Adipose tissue (tissue), 3 donors: ENCODE results near the gene TCEAL4. TPM values are rescaled to one million over a fixed set of nuclear protein-coding genes. Genes with fewer than 3 reads are reported as not detected.

ENCODE experiments used
- H3K27ac ChIP-seq: one replicate; pipeline ENCODE4 v1.5.1; 2013; ENCODE audit warnings: low read depth, low read length
- WGBS, 3 donors: extraction: QIAGEN DNeasy Blood & Tissue Kit; methylation state at CpG; one replicate each; pipeline ENCODE4 v1.1.7; 2013; 5-methylcytosine and 5-hydroxymethylcytosine counted together
- polyA plus RNA-seq, 3 donors: library from polyadenylated mRNA; stranded (reverse); fragments of 200-250 nt; gene quantifications; one replicate each; pipeline ENCODE4 v1.2.3, GENCODE V29; 2013
- donor health status: healthy with polysubstance abuse.
- donor health status: Bipolar disorder and iron deficiency.
- donor health status: healthy.

TCEAL4 gene
- polyA plus RNA-seq, 3 donors: 48.9 to 464 (median 89.0) TPM

DNA sequence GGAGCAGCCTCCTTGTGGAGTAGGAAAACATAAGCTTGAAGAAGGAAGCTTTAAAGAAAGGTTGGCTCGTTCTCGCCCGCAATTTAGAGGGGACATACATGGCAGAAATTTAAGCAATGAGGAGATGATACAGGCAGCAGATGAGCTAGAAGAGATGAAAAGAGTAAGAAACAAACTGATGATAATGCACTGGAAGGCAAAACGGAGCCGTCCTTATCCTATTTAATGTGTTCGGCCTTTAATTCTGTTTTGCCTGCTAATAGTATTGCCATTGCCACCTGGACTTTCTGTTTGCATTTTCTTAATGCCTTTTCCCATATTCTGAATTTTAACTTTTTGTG lies 44.8 kb downstream of the TCEAL4 start:
- H3K27ac ChIP-seq: peak overlapping the region; percentile 38
- WGBS, 3 donors: 9 to 44% (median 18%) methylated on average over 6 of the region's 6 CpGs

DNA sequence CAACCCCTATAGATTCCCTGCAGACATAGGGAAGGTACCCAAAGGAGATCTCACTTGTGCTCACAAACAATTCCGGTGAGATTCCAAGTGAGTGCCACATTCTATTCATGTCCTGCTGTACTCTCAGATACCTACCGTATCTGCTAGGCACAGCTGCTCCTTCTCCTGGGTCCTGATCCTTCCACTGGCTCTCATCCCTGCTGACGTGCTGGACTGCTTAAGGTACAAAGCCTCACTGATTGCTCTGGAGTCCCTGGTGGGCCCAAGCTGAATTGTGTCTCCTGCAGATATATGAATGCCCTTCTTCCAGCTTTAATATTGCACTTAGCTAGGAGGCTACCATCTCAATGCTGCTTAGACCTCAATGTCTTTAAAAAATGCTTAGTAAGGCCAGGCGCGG lies 45.8 kb downstream of the TCEAL4 start:
- no peak overlapping the region for H3K27ac ChIP-seq
- 79 to 94% (median 92%) methylated on average over 5 of the region's 5 CpGs for WGBS, 3 donors

DNA sequence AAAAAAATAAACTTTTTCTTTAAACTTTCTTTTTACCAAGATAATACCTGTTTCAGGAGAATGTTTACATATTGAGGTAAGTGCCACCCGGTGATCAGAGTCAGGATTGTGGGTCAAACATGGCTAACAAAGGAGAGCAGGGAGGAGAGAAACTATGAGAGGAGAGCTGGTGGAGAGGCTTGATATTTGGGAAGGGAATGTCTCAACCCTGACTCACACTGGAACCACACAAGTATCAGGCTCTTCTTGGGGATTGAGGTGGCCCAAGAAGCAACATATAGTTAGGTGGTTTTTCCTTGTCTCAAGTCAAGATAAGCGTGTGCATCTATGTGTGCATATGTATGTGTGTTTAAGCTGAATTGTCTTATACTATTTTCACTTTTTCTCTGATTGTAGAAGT lies 50.1 kb downstream of the TCEAL4 start:
- no peak overlapping the region for H3K27ac ChIP-seq
- 62 to 85% (median 75%) methylated on average over 2 of the region's 2 CpGs for WGBS, 3 donors

Other genes with a start within 250 kb of the TCEAL4 start
- 100 to 1,000 TPM in 1 of 3 donors, 10 to 100 TPM in 2; 29.8 to 205 (median 66.2) TPM for gene TCEAL9, start 229.0 kb upstream of the TCEAL4 start, polyA plus RNA-seq
- 100 to 1,000 TPM in 1 of 3 donors, 10 to 100 TPM in 2; 46.8 to 174 (median 89.2) TPM for gene BEX3, start 209.0 kb upstream of the TCEAL4 start, polyA plus RNA-seq
- gene RAB40A, start 66.0 kb upstream of the TCEAL4 start, polyA plus RNA-seq: under 1 TPM in 2 of 3 donors, not detected in 1; 0.06 to 0.08 TPM
- gene TCEAL3, start 22.4 kb downstream of the TCEAL4 start, polyA plus RNA-seq: 100 to 1,000 TPM in 1 of 3 donors, 10 to 100 TPM in 2; 18.5 to 104 (median 18.8) TPM
- gene TCEAL1, start 43.5 kb downstream of the TCEAL4 start, polyA plus RNA-seq: 10 to 100 TPM; 13.6 to 70.2 (median 20.8) TPM
- 100 to 1,000 TPM; 141 to 304 (median 184) TPM for gene MORF4L2, start 101.2 kb downstream of the TCEAL4 start, polyA plus RNA-seq
- gene TMEM31, start 125.4 kb downstream of the TCEAL4 start, polyA plus RNA-seq: not detected
- gene PLP1, start 191.3 kb downstream of the TCEAL4 start, polyA plus RNA-seq: 1 to 10 TPM; 1.4 to 3.0 (median 2.5) TPM
- under 1 TPM; 0.28 to 0.45 (median 0.40) TPM for gene RAB9B, start 246.7 kb downstream of the TCEAL4 start, polyA plus RNA-seq